Spinal cord (tissue), 10 donors: ENCODE data around the gene KAT7. TPM values are rescaled to one million over a fixed set of nuclear protein-coding genes. Genes with fewer than 3 reads are reported as not detected.

Experiments
- DNase-seq, 6 donors: peaks; one replicate each; pipeline versions ENCODE4 v3.0.0 to v3.0.0-alpha.2; 2013 to 2015; ENCODE audit warnings: low spot score in 6 of 6, low read depth in 4 of 6
- H3K27ac ChIP-seq: one replicate; pipeline ENCODE4 v1.5.1; 2013; ENCODE audit warnings: low read depth, low read length, control low read depth
- H3K27me3 ChIP-seq: one replicate; pipeline ENCODE4 v1.6.1; 2013; ENCODE audit warnings: low read length; ENCODE audit not compliant: control insufficient read depth, insufficient read depth
- H3K36me3 ChIP-seq: one replicate; pipeline ENCODE4 v1.6.1; 2013; ENCODE audit warnings: low read length; ENCODE audit not compliant: control insufficient read depth, insufficient read depth
- H3K4me1 ChIP-seq: one replicate; pipeline ENCODE4 v1.6.1; 2013; ENCODE audit warnings: low read length; ENCODE audit not compliant: control insufficient read depth, insufficient read depth
- H3K4me3 ChIP-seq: one replicate; pipeline ENCODE4 v1.5.1; 2013; ENCODE audit warnings: low read depth, low read length, control low read depth
- H3K9me3 ChIP-seq: one replicate; pipeline ENCODE4 v1.6.1; 2013; ENCODE audit warnings: low read length; ENCODE audit not compliant: control insufficient read depth, insufficient read depth
- WGBS: methylation state at CpG from one replicate; pipeline ENCODE4 v1.1.5; 2013; ENCODE audit warnings: missing lambda C conversion rate; ENCODE audit not compliant: insufficient coverage; 5-methylcytosine and 5-hydroxymethylcytosine counted together
- polyA plus RNA-seq, 2 donors: library from polyadenylated mRNA; unstranded; fragments of 120-200 nt; gene quantifications; one replicate each; pipeline ENCODE4 v1.2.1, GENCODE V29; 2013; ENCODE audit not compliant: insufficient read length in 2 of 2
- total RNA-seq, 2 donors: library from RNA; depleted of rRNA in 1 of 2; stranded (reverse); fragments of 120-200 nt in 1 of 2; fragments of >200 nt in 1 of 2; gene quantifications; one replicate each; pipeline versions ENCODE4 v1.2.3 to v1.2.4, GENCODE V29; 2013 to 2014
- donor health status: healthy.

Gene KAT7
- total and polyA plus RNA-seq, 4 donors, result 53.0 to 58.6 (median 54.2) TPM

- DNase-seq, result no peak
- H3K9me3 ChIP-seq, result no peaks in the 10 kb centered on the region
- H3K36me3 ChIP-seq, result no peaks in the 10 kb centered on the region
- H3K4me1 ChIP-seq, result no peaks in the 10 kb centered on the region
- H3K27me3 ChIP-seq, result peaks cover 3% of the 10 kb centered on the region
- 78% methylated on average over 5 of the region's 6 CpGs for WGBS
- H3K4me3 ChIP-seq, result no peak overlapping the region
- no peak overlapping the region for H3K27ac ChIP-seq
These were observed 85.0 kb downstream of the KAT7 start for GRCh38 chr17:49873466-49873865.

GRCh38 chr17:49873926-49874325, 85.4 kb downstream of the KAT7 start:
- no peaks in the 10 kb centered on the region for H3K36me3 ChIP-seq
- DNase-seq, result no peak
- no peaks in the 10 kb centered on the region for H3K9me3 ChIP-seq
- no peaks in the 10 kb centered on the region for H3K4me1 ChIP-seq
- no peak overlapping the region for H3K4me3 ChIP-seq
- H3K27ac ChIP-seq, result no peak overlapping the region
- WGBS, result 83% methylated on average over 2 of the region's 3 CpGs
- H3K27me3 ChIP-seq, result peaks cover 4% of the 10 kb centered on the region

- DNase-seq, result no peak
- H3K9me3 ChIP-seq, result no peaks in the 10 kb centered on the region
- no peak overlapping the region for H3K27ac ChIP-seq
- H3K27me3 ChIP-seq, result peaks cover 14% of the 10 kb centered on the region
- H3K4me1 ChIP-seq, result no peaks in the 10 kb centered on the region
- H3K4me3 ChIP-seq, result no peak overlapping the region
- H3K36me3 ChIP-seq, result no peaks in the 10 kb centered on the region
- no CpG with 5 or more reads among the region's 2 CpGs for WGBS
These were observed 86.4 kb downstream of the KAT7 start for GRCh38 chr17:49874911-49875310.

- peaks cover 21% of the 10 kb centered on the region for H3K27me3 ChIP-seq
- WGBS, result 36% methylated on average over 9 of the region's 9 CpGs
These were observed 87.2 kb downstream of the KAT7 start for GRCh38 chr17:49875685-49876084.

GRCh38 chr17:49878931-49879904, 90.7 kb downstream of the KAT7 start:
- no peak overlapping the region for H3K4me3 ChIP-seq
- WGBS, result 69% methylated on average over 9 of the region's 14 CpGs
- DNase-seq, result no peak
- no peak overlapping the region for H3K27ac ChIP-seq
- H3K36me3 ChIP-seq, result no peaks in the 10 kb centered on the region
- H3K4me1 ChIP-seq, result peaks cover 11% of the 10 kb centered on the region
- peaks cover 41% of the 10 kb centered on the region for H3K27me3 ChIP-seq
- no peaks in the 10 kb centered on the region for H3K9me3 ChIP-seq

More at GRCh38 chr17:49875685-49876084, 87.2 kb downstream of the KAT7 start:
- Histone ChIP-seq H3K4me3 (no peak overlapping the region), H3K9me3 (no peaks in the 10 kb centered on the region), H3K36me3 (no peaks in the 10 kb centered on the region), H3K27ac (no peak overlapping the region), H3K4me1 (peaks cover 6% of the 10 kb centered on the region)
- no peak for DNase-seq

- Histone ChIP-seq H3K27me3 (peaks cover 39% of the 10 kb centered on the region), H3K36me3 (no peaks in the 10 kb centered on the region)
These were observed 92.0 kb downstream of the KAT7 start for GRCh38 chr17:49880291-49881053.

GRCh38 chr17:49881054-49881402, 92.5 kb downstream of the KAT7 start:
- no peak overlapping the region for H3K27ac ChIP-seq
- WGBS, result no CpG with 5 or more reads among the region's 5 CpGs
- DNase-seq, result no peak
- peaks cover 11% of the 10 kb centered on the region for H3K4me1 ChIP-seq
- H3K27me3 ChIP-seq, result peaks cover 39% of the 10 kb centered on the region
- H3K9me3 ChIP-seq, result no peaks in the 10 kb centered on the region
- no peak overlapping the region for H3K4me3 ChIP-seq
- no peaks in the 10 kb centered on the region for H3K36me3 ChIP-seq

More at GRCh38 chr17:49880291-49881053, 92.0 kb downstream of the KAT7 start:
- peaks cover 11% of the 10 kb centered on the region for H3K4me1 ChIP-seq
- H3K4me3 ChIP-seq, result no peak overlapping the region
- H3K9me3 ChIP-seq, result no peaks in the 10 kb centered on the region
- H3K27ac ChIP-seq, result no peak overlapping the region
- peak in 3 of 6 donors; percentile 12 to 74 (median 72) for DNase-seq
- 4% methylated on average over 40 of the region's 41 CpGs for WGBS

GRCh38 chr17:49882434-49882833, 94.0 kb downstream of the KAT7 start:
- peaks cover 42% of the 10 kb centered on the region for H3K27me3 ChIP-seq
- WGBS, result 59% methylated on average over 7 of the region's 7 CpGs
- no peak for DNase-seq

More at GRCh38 chr17:49882434-49882833, 94.0 kb downstream of the KAT7 start:
- no peaks in the 10 kb centered on the region for H3K36me3 ChIP-seq
- no peak overlapping the region for H3K27ac ChIP-seq
- no peaks in the 10 kb centered on the region for H3K9me3 ChIP-seq
- H3K4me3 ChIP-seq, result no peak overlapping the region
- peaks cover 11% of the 10 kb centered on the region for H3K4me1 ChIP-seq
